ENCODE measurements around the gene LRMDA.

DNA sequence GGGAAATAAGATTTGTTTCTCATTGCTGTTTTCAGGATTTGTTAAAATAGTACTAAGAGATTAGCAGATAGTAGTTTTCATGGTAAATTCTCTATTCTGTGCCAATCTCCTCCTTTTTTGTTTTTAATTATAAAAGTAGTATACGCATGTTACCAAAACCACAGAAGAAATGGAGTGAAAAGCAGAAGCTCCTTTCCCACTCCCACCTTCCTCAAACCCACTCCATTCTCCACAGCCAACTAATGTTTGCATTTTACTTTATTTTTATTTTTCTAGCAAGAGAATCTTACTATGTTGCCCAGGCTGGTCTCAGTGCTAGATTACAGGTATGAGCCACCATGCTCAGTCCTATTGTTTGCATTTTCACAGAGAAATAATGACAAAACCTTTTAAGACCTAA lies 4.5 kb upstream of the LRMDA start:
- TF ChIP-seq POLR2A (IDR thresholded peaks at IDR 0.05; ENCODE audit: low read depth, low read length) (no peak), EZH2 (IDR thresholded peaks at IDR 0.05; ENCODE audit: borderline replicate concordance, low read depth, low read length, severe bottlenecking) (no peak), CTCF (IDR thresholded peaks at IDR 0.05; ENCODE audit: extremely low read depth in 1 of 2, insufficient read depth in 1 of 2, low read depth in 1 of 2, low read length in 2 of 2) (no peak), MAX (IDR thresholded peaks at IDR 0.05; ENCODE audit: insufficient read depth, insufficient read length) (no peak), POLR2AphosphoS5 (IDR thresholded peaks at IDR 0.05; ENCODE audit: insufficient read depth, low read depth, low read length) (no peak), JUN (IDR thresholded peaks at IDR 0.05; ENCODE audit: borderline replicate concordance, insufficient read depth, insufficient read length, low read depth) (no peak), MYC (IDR thresholded peaks at IDR 0.05; ENCODE audit: low read depth, low read length) (no peak), GATA2 (IDR thresholded peaks at IDR 0.05; ENCODE audit: insufficient read depth, insufficient read length, low read depth, low read length) (no peak)
